ENCODE results near the gene MYO15B.
A peak's percentile ranks its signal among the peaks of the same experiment; 100 is the strongest.

The MYO15B gene

DNA sequence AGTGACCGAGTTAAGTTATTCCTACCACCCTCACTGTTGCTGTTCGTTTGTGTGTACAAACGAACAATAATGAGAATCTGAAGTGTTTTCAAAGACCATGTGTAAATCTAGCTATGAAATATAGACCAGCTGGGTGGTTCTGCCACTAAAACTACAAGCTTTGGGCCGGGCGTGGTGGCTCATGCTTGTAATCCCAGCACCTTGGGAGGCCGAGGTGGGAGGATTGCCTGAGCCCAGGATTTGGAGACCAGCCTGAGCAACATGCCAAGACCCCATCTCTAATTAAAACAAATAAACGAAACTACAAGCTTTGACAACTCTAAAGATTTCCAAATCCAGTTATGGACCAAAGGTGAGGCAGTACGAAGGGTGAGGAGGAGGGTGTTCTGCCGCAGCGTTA lies 78.4 kb downstream of the MYO15B start:
- DNase-seq (ENCODE audit: low spot score), result no peak

DNA sequence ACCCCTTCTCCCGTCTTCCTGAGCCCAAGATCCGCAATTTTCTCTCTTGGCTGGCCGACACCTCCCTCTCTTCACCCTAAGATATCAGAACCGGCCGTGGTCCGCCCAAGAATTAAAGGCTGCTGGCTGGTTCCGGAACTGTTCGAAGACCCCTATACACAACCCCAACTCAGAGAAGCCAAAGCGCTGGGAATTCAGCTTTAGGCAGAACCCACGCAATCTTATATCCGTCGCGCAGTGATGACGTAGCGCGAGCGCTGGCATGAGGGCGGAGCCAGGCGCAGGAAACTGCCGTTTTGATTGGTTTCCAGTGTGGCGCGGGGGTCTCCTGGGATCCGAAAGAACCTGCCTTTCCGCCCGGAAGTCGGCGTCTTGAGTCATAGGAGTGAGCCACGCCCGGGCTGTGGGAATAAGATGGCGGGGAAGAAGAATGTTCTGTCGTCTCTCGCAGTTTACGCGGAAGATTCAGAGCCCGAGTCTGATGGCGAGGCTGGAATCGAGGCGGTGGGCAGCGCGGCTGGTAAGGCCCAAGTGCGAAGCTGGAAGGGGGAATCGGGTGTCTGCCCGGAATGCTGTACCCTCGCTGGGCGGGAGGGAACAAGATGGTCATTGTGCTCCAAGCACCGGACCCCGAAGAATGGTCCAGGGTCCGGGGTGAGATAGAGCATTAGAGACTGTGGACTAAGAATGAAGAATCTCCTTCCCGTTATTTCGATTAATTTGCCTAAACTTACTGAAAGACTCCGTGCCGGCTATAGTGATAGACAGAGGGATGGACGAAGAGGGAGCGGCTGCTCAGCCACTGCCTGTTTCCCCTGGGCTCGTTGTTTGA lies 79.6 kb downstream of the MYO15B start, which contains the start of the genes RECQL5 and SAP30BP:
Gene RECQL5 (minus strand): TSS at position 196 of the 832 bp plus-strand sequence. CDS start 597 bp downstream, outside the sequence.
Gene SAP30BP (plus strand): TSS at position 380 of the 832 bp plus-strand sequence. CDS start 35 bp downstream, at position 415.
- peak; percentile 98 for DNase-seq (ENCODE audit: low spot score)

- DNase-seq (ENCODE audit: low spot score), result no peak
These were observed 80.2 kb downstream of the MYO15B start for GRCh38 chr17:75667825-75668224.

DNA sequence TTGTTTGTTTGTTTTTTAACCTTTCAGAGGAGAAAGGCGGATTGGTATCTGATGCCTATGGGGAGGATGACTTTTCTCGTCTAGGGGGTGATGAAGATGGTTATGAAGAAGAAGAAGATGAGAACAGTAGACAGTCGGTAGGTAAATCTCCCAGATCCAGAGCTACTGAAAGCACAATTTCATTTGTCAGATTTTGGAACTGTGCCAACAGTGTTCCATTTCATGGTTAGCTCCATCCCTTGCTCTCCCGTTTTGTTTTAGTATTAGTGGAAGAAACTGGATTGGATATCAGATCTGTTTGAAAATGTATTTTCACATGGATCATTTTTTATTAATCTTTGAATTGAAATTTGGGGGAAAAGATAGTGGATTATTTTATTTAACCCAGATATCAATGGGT lies 80.9 kb downstream of the MYO15B start:
- DNase-seq (ENCODE audit: low spot score), result no peak

DNA sequence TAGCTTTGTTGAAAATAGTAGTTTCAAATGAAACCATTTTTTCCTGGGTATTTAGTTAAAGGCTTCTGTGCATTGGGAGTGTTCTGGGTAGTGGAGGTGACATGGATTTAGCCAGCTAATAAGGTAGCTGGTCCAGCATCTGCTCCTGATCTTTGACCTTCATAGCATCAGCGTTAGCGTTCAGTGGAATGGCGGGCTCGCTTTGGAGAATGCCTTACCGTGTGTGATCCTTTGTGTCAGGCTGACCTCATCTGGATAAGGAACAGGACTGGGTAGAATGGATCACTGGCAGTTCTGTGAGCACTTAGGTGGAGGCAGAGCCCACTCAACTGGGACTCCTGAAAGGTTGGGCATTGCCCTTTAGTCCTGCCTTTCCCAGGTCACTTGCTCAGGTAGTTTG lies 83.3 kb downstream of the MYO15B start:
- DNase-seq (ENCODE audit: low spot score), result no peak

DNA sequence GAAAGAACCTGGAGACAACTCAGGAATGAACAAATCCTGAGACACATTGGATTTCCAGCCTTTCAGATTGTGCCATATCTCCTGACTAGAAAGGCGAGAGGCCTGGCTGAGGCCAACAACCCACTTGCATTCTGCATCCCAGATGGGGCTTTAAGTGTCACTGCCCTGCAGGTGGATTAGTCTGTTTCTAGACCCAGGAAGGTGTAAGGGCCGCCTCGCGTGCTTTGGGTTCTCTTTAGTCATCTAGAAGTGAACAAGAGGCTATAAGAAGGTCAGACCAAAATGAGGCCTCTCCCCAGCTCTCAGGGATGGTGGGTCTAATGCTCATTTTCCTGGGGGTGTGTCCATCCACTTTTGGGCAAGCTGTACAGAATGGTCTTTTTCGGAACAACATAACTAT lies 84.4 kb downstream of the MYO15B start:
- no peak for DNase-seq (ENCODE audit: low spot score)

DNA sequence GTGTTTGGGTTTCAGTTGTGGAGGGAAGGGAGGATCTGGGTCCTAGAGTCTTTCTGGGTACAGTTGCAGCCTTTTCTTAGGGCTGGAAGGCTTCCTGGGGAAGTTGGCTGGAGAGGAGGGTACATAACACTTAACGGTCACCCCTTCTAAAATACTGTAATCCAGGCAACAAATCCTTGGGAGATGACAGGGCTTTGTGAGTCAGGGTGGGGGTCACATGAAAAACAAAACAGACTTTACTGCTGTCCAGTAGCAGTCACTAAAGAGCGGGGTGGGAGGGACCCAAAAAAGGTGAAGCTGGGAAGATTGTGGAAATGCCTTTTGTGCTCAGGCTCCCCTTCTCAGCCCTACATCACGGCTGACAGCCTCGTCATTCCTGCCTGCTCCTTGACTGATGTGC lies 85.9 kb downstream of the MYO15B start:
- no peak for DNase-seq (ENCODE audit: low spot score)
